C1 segment of cervical spinal cord (tissue), 14 donors: ENCODE results near the gene NR2F6.
"Not testable (repeated sequence)": the region's sequence is repeated elsewhere in the genome, so short reads cannot be mapped to it uniquely, and the experiment has no call there.

Experiments
- DNase-seq, 14 donors: peaks; one replicate each; lab custom pipeline; 2025; lab: John Stamatoyannopoulos, UW

Gene NR2F6

GRCh38 chr19:17211547-17212446 lies 33.9 kb downstream of the NR2F6 start:
- DNase-seq: no peak

GRCh38 chr19:17210296-17210695 lies 35.4 kb downstream of the NR2F6 start:
- no peak for DNase-seq

GRCh38 chr19:17209126-17210036 lies 36.3 kb downstream of the NR2F6 start:
- no peak for DNase-seq

- DNase-seq: no peak
These were observed 38.8 kb downstream of the NR2F6 start for GRCh38 chr19:17206736-17207581.

- DNase-seq: peak in 2 of 14 donors; percentile 7 to 18
These were observed 40.2 kb downstream of the NR2F6 start for GRCh38 chr19:17205237-17206140.

GRCh38 chr19:17202713-17203112 lies 43.0 kb downstream of the NR2F6 start:
- no peak for DNase-seq

- DNase-seq: no peak
These were observed 43.5 kb downstream of the NR2F6 start for GRCh38 chr19:17202249-17202648.

- no peak for DNase-seq
These were observed 45.2 kb downstream of the NR2F6 start for GRCh38 chr19:17200408-17201079.

- DNase-seq: no peak
These were observed 48.1 kb downstream of the NR2F6 start for GRCh38 chr19:17197666-17198065.

GRCh38 chr19:17196610-17197009 lies 49.1 kb downstream of the NR2F6 start:
- no peak for DNase-seq

GRCh38 chr19:17195106-17195505 lies 50.6 kb downstream of the NR2F6 start:
- DNase-seq: no peak

GRCh38 chr19:17194608-17195007 lies 51.1 kb downstream of the NR2F6 start:
- DNase-seq: no peak

GRCh38 chr19:17192751-17193150 lies 53.0 kb downstream of the NR2F6 start:
- no peak for DNase-seq

GRCh38 chr19:17191736-17192135 lies 54.0 kb downstream of the NR2F6 start:
- DNase-seq: not testable (repeated sequence)

- no peak for DNase-seq
These were observed 60.1 kb downstream of the NR2F6 start for GRCh38 chr19:17185590-17185989.

- DNase-seq: no peak
These were observed 61.3 kb downstream of the NR2F6 start for GRCh38 chr19:17184371-17184841.

GRCh38 chr19:17183858-17184321 lies 61.8 kb downstream of the NR2F6 start:
- DNase-seq: no peak

GRCh38 chr19:17183271-17183761 lies 62.4 kb downstream of the NR2F6 start:
- DNase-seq: no peak
